KMS-11 (cell line): ENCODE data around the gene STXBP5.

ENCODE experiments used
- H2AFZ ChIP-seq: fragments of 200-600 bp; sonication (generic); 2 replicates; pipeline ENCODE4 v1.6.1; 2016; ENCODE audit warnings: antibody characterized with exemption, mixed run types, low read depth
- H3K27ac ChIP-seq: fragments of 200-600 bp; sonication (generic); 2 replicates; pipeline ENCODE4 v1.6.1; 2016; ENCODE audit warnings: mild to moderate bottlenecking, mixed run types
- H3K27me3 ChIP-seq: fragments of 200-600 bp; sonication (generic); 2 replicates; pipeline ENCODE4 v1.6.1; 2017; ENCODE audit warnings: mild to moderate bottlenecking, low read depth, mixed run types, moderate library complexity; ENCODE audit not compliant: insufficient read depth
- H3K36me3 ChIP-seq: fragments of 200-600 bp; sonication (generic); 2 replicates; pipeline ENCODE4 v1.6.1; 2017; ENCODE audit warnings: mild to moderate bottlenecking, mixed run types; ENCODE audit not compliant: insufficient read depth
- H3K4me1 ChIP-seq: fragments of 200-600 bp; sonication (generic); 2 replicates; pipeline ENCODE4 v1.6.1; 2016; ENCODE audit warnings: mild to moderate bottlenecking, low read depth, mixed run types; ENCODE audit not compliant: poor library complexity, severe bottlenecking
- H3K4me2 ChIP-seq: fragments of 200-600 bp; sonication (generic); 2 replicates; pipeline ENCODE4 v1.7.0; 2016; ENCODE audit warnings: mild to moderate bottlenecking, mixed run types
- H3K4me3 ChIP-seq: fragments of 200-600 bp; sonication (generic); IDR thresholded peaks from 2 replicates; pipeline ENCODE4 v1.6.1; 2017; ENCODE audit warnings: low read depth, low read length, mixed read lengths; ENCODE audit not compliant: insufficient read depth
- H3K79me2 ChIP-seq: fragments of 200-600 bp; sonication (generic); 2 replicates; pipeline ENCODE4 v1.6.1; 2016; ENCODE audit warnings: low read depth, mixed run types; ENCODE audit not compliant: insufficient read depth
- H3K9ac ChIP-seq: fragments of 200-600 bp; sonication (generic); 2 replicates; pipeline ENCODE4 v1.6.1; 2016; ENCODE audit warnings: mild to moderate bottlenecking, mixed run types
- H4K20me1 ChIP-seq: fragments of 200-600 bp; sonication (generic); 2 replicates; pipeline ENCODE4 v1.6.1; 2016; ENCODE audit warnings: mild to moderate bottlenecking, mixed run types; ENCODE audit not compliant: insufficient read depth
- CTCF ChIP-seq: fragments of 200-600 bp; sonication (generic); conservative IDR thresholded peaks from 2 replicates; pipeline ENCODE4 v1.6.1; 2017; ENCODE audit warnings: low read depth, mild to moderate bottlenecking, antibody characterized with exemption, low read length, moderate library complexity, mixed read lengths

Gene STXBP5

GRCh38 chr6:147226877-147227276 is 22.7 kb downstream of the STXBP5 start:
- Histone ChIP-seq H2AFZ (no peak overlapping the region), H3K79me2 (0 out of 2 replicates have a peak, but pooled peaks cover 3% of the 10 kb centered on the region), H4K20me1 (no peaks in the 10 kb centered on the region), H3K4me2 (no peak overlapping the region), H3K36me3 (no peaks in the 10 kb centered on the region), H3K27me3 (no peaks in the 10 kb centered on the region), H3K9ac (no peak overlapping the region), H3K4me3 (no peak overlapping the region), H3K4me1 (no peaks in the 10 kb centered on the region), H3K27ac (no peak overlapping the region)
- TF ChIP-seq CTCF: no peak

GRCh38 chr6:147227770-147228320 is 23.6 kb downstream of the STXBP5 start:
- 0 out of 2 replicates have a peak, but pooled peaks cover 3% of the 10 kb centered on the region for H3K79me2 ChIP-seq
- H3K27me3 ChIP-seq: no peaks in the 10 kb centered on the region
- H3K4me3 ChIP-seq: no peak overlapping the region
- no peak overlapping the region for H3K9ac ChIP-seq
- no peak overlapping the region for H3K27ac ChIP-seq
- no peak overlapping the region for H3K4me2 ChIP-seq
- H3K4me1 ChIP-seq: no peaks in the 10 kb centered on the region
- no peaks in the 10 kb centered on the region for H4K20me1 ChIP-seq
- no peak overlapping the region for H2AFZ ChIP-seq
- TF ChIP-seq CTCF: no peak
- no peaks in the 10 kb centered on the region for H3K36me3 ChIP-seq

- Histone ChIP-seq H3K9ac (no peak overlapping the region), H3K79me2 (0 out of 2 replicates have a peak, but pooled peaks cover 3% of the 10 kb centered on the region), H3K4me2 (no peak overlapping the region), H4K20me1 (no peaks in the 10 kb centered on the region), H3K36me3 (no peaks in the 10 kb centered on the region), H3K4me3 (no peak overlapping the region), H3K4me1 (no peaks in the 10 kb centered on the region), H3K27me3 (no peaks in the 10 kb centered on the region), H3K27ac (no peak overlapping the region), H2AFZ (no peak overlapping the region)
- TF ChIP-seq CTCF: no peak
These were observed 27.4 kb downstream of the STXBP5 start for GRCh38 chr6:147231589-147231988.

GRCh38 chr6:147234685-147235084 is 30.5 kb downstream of the STXBP5 start:
- no peaks in the 10 kb centered on the region for H3K79me2 ChIP-seq
- H3K36me3 ChIP-seq: no peaks in the 10 kb centered on the region
- no peaks in the 10 kb centered on the region for H4K20me1 ChIP-seq

More at GRCh38 chr6:147234685-147235084, 30.5 kb downstream of the STXBP5 start:
- Histone ChIP-seq H3K4me3 (no peak overlapping the region), H3K4me1 (no peaks in the 10 kb centered on the region), H3K9ac (no peak overlapping the region), H3K4me2 (no peak overlapping the region), H3K27me3 (no peaks in the 10 kb centered on the region), H3K27ac (no peak overlapping the region), H2AFZ (no peak overlapping the region)
- TF ChIP-seq CTCF: no peak
